CD1c-positive myeloid dendritic cell (primary cell): ENCODE measurements around the gene SLC1A2.

Experiments used
- DNase-seq: peaks from one replicate; pipeline ENCODE4 v3.0.0-alpha.2; 2016; ENCODE audit errors: extremely low spot score

The SLC1A2 gene

DNA sequence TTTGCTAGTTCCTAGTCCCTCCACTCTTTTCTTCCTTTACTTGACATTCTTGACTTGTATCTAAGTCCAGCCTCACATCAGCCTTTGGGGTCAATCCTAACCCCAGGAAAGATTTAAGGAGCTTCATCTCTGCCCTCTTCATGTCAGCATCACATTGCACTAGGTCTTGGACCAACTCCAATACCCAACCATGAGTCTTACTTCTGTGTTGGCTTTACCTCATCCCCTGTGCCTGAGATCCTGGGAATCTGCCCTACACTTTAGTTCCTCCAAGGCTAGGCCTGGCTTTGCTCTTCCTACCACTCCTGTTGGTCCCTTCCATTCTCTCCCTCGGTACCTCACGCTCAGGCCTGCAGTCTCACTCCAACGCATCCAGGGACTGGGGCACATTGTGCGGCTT is 117.0 kb downstream of the SLC1A2 start:
- DNase-seq = peak; percentile 21

DNA sequence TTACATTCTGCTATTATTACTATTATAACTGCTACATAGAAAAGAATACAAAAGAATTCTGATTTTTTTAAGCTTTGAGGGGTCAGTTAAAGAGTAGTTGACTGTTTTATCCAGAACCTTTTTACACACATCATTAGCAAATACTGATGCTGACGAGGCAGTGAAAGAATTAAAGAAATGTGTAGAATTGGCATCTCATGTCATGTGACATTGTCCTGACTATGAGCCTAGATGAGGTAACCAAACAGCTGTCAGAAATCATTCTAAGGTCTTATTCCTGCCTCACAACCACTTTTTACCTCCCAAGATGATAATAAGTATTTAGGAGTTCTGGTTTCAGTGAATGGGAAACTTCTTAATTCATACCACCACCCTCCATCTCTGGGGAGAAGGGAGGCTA is 121.0 kb downstream of the SLC1A2 start:
- no peak for DNase-seq

DNA sequence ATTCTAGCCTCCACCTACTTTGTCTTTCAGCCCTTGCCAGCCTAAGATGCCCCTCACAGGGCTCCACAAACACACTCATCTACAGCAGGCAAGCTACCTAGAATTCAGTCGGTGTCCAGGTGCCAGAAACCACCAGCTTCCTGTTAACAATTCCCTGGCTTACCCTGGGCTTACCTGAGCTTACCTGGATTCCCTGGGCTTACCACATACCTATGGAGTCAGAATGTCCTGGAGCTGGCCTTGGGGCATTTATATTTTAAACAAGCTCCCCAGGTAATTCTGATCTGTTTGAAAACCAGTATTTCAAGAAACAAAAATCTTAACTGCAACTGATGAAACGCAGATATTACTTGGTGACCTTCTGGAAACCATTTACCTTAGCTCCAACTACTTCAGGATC is 123.6 kb downstream of the SLC1A2 start:
- no peak for DNase-seq

DNA sequence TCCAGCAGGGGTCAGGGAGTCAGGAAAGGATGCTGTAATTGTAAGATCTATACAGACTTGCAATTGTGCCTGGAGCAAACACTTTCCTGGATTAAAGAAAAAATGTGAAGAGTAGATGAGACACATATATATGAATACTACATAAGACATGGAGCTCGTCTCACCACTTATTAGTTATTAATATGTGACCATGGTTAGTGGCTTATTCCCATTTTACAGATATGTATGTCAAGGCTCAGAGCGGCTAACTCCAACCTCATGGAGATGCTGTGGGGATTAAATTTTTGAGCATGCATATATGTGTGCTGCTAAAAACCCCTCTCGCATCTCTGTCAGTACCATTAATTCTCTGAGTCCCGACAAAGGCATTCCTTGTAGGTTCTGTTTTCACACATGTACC is 125.7 kb downstream of the SLC1A2 start:
- DNase-seq = no peak

DNA sequence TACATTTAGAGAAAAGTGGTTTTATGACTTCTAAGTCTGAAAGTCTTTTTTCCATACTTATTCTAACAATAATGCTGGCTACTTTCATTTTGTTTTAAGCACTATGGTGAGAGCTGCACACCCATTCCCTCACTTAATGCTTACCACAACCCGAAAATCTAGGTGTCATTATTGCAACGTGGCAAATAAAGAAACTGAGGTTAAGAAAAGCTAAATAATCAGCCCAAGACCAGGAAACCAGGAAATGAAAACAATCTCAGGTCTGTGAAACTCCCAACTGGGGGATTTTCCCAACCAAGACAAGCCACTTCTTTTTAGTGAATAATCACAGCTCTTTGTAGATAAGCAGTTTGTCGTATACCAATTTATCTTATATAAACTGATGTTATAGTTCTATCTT is 126.3 kb downstream of the SLC1A2 start:
- no peak for DNase-seq

DNA sequence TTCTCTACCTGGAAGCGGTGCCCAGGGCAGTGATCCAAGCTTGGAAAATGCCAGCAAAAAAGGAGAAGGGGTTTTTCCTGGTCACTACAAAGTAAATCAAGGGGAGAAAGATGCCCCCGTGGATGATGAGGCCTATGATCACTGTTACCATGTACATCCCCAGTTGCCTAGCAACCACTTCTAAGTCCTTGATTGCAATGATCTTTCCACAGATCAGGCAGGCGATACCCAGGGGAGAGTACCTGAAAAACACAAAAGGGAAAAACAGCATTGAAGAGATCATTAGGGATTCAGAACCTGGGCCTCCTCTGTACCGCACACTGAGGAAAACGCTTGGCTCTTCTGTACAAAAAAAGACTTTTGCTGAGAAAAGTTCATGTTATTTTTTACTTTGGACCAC is 127.1 kb downstream of the SLC1A2 start:
- DNase-seq = no peak

DNA sequence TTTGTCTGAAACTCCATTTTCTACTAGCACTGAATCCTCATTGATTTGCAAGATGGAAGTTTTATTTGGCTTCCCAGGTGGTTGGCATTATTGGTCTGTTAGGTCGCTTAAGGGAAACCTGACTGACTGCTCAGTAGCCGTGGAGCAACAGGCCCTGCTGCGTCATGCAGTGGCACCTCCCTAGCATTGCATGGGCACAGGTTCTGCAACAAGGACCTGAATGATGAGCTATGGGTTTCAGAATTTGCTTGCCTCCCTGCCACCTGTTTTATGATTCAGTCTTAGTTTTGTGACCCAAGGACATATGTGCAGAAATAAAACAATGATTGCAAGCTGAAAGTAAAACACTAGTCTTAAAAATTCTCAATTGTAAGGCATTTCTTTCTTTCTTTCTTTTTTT is 128.5 kb downstream of the SLC1A2 start:
- no peak for DNase-seq

DNA sequence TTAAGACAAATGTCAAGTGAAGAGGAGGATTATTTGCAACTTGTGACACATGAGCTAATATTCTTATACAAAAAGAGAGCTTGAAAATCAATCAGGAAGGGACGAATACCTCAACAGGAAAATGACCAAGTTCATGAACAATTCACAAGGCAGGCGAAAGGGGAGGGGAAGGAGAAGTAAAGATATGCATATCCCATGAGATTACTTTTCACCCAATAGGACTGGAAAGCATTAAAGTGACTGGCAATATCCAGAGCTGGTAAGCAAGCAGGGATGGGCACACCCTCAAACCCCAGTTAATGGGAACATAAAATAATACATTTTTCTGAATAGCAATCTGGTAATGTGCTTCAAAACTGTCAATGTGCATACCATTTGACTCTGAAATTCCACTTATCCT is 129.5 kb downstream of the SLC1A2 start:
- DNase-seq = no peak

DNA sequence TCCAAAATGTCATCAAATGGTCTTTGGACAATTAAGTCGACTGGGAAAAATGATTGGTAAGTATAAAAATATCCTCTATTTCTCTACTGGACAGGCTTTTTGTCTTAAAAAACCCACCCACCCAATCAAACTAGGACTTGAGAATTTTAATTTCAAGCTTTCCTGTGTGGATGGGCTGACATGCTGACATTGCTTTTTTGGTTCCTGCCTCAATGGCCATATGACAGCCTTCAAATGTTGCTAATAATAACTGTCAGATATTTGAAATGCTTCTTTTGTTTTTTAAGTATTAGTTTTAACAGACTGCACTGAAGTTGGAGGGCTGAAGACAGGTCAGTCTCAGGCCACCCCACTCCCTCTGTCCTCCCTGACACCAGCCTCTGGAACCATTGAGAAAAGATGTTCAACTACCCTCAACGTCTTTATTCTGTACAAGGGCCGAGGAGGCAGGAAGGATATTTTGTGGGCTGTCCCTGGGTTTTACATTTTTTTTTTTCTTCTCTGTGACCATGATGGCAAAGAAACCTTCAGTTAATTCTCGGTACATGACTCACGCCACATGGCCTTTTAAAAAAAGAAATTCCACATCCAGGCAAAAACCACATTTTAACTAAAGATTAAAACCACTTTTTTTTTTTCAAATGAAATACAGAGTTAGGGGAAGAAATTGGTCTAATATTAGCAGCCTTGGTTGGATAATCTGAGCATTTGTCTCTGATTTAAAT is 130.4 kb downstream of the SLC1A2 start:
- no peak for DNase-seq

DNA sequence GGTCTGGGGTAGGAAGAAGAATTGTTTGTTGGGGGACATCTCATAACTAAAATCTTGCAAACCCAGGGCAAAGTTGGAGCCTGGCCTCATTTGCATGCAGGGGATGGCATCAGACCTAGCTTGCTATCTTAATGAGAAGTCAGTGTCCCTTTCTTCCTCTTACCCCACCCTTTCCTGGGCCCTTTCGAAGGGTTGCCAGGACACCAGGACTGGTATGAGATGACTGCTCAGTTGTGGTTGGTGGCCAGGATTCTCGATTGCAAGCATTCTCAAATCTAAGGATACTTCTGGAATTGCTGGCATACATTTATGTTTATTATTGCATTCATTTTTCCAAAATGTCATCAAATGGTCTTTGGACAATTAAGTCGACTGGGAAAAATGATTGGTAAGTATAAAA is 131.0 kb downstream of the SLC1A2 start:
- no peak for DNase-seq

DNA sequence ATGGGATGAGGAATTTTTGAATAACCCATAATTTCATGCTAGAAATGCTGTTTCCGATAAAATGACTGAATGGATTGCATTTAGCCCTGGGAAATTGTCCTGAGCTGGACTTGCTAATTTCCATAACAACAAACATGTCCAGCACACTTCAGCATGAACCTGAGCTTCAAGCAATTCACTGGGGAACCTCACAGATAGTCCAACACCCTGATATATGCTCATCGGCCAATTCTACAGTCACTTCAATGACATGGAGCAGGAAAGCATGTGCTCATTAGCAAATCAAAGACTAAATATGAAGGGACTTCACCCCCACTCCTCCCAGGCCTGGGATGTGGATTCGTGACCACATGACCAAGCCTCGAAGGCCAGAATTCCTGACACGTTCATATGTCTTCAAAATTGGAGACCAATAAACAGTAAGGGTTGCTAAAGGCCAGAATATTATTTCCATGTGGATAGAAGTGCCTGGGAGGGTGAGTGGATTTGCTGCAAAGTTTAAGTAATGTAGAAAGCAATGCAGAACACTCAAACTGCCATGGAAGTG is 131.9 kb downstream of the SLC1A2 start:
- DNase-seq = no peak

DNA sequence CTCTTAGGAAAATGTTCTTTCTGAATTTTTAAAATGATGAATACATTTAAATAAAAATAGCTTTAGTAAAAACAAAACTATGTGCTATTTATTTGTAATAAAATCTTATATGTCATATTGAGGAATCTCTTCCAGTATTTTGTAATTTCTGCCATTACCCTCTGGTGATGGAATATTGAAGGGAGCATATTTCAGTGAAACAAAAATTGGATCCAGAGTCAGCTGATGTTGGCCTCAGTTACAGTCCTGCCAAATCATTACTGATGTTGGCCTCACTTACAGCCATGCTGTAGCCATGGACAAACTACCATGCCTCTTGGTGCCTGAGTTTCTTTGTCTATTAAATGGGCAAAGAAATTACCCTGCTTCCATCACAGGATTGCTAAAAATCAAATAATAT is 133.2 kb downstream of the SLC1A2 start:
- no peak for DNase-seq

DNA sequence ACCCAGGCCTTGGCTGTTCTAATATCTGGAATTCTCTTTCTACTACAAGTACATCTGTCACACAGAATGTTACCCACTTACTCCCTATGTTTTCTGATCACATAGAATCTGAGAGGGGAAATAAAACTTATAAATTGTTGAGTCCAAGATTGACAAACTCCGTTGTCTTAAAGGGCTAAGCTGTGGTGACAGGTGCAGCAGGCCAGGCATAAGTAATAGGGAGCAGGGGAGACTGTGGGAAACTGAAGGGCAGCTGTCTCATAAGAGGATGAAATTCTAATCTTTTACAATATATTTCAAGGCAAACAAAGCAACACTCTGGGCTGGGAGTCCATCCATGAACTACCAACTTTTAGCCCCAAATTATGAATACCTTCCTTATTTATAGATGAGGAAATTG is 133.9 kb downstream of the SLC1A2 start:
- DNase-seq = no peak

DNA sequence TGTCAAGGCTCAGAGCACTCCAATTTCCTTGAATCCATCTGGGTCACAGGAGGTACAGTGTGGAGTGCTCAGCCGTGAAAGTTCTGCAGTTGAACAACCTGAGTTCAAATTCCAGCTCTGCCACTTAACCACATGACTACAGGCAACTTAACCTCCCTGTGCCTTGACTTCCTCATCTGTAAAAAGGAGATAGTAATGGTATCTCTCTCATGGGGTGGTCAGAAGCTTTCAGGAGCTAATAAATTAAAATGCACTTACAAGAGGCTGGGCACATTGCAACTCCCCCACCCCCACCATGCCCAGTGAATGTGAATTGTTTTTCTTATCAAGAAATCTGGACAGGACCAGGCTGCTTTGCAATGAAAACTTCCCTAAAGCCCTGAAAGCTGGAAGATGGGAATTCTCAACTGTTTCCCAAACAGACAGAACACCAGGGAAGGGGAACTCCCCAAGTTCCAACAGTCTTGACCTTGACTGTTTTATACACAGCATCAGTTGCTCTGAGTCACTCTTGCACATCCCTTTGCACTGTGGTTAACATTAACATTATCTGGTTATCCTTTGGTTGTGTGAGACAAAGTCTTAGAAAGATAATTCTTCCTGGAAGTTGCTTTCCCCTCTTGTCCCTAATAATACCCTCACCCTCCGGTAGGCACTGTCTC is 137.0 kb downstream of the SLC1A2 start:
- peak; percentile 30 for DNase-seq

DNA sequence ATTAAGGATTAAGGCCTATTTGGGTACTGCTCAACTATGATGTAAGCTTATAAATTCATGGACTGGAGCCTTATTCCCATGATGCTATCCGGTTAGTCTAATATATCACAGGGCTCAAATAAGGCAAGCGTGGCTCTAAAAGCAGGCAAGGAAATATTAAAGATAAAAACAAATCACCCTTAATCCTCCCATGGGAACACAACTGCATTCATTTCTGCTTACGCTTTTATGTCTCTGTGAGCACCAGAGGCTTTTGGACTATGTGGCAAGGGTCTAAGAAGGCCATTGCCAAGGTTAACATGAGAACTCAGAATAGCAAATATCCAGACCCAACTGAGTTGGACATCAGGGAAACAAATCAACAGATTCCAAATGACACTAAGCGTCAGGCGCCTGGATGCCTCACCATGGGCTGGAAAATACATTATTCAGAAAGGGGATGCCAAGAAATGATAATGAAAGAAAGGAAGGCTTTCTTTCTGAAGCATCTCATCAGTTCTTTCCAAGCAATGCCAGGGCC is 138.1 kb downstream of the SLC1A2 start:
- DNase-seq = no peak

DNA sequence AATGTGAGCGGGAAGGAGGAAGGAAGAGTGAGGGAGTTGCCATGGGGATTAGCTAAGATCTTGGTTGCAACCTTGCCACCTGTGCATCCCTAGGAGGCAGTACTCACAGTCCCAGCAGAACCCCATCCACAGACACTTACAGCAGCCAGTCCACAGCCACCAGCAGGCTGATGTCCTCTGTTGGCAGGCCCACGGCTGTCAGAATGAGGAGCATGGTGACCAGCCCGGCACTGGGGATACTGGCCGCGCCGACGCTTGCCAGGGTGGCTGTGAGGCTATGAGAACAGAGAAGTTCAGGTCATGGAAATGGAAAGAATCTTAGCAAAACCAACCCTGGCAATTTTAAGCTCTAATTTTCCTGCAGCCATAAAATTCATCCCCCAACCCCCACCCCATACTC is 138.6 kb downstream of the SLC1A2 start:
- no peak for DNase-seq

DNA sequence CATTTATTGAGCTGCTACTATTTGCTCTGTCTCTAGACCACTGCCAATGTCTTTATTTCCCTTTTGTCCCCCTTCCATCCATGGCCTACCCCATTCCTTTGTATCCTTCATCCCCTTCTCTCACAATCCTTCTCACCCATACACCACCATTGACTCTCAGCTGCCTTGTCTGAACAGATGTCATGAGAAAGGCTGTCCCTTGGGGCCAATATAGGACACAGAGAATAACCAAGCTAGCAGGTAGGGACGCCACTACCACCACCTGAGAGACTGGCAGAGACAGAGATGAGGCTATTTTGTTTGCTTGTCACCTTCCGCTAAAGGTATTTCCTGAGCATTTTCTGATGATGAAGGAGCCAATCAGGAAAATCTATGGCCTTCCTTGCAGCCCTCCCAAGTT is 141.5 kb downstream of the SLC1A2 start:
- no peak for DNase-seq

DNA sequence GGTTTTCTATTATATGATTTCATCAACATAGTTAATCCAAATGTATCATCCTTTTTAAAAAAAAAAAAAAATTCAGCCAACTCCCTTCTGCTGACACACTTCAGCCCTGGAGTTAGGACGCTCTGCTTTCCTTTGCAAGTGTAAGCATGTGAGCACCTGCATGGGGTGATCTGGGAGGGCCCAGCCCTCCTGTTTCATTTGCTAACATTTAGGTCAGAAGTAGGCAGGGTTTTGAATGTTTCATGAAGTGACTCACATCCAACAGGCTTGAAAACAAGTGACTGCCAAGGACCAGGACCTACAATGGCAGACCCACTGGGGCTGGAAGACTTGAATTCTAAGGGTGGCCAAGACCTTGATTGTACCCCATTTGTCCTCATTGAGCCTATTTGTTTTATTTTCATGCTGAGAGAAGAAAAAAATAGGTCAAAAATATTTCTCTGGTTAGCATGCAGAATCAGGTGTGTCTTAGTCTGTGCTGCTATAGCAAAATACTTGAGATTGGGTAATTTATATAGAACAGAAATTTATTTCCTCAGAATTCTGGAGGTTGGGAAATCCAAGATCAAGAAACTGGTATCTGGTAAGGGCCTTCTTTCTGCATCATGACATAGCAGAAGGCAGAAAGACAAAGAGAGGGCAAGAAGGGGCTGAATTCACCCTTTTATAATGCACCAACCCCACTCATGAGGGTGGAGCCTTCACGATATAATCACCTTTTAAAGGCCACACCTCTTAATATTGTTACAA is 142.8 kb downstream of the SLC1A2 start:
- DNase-seq = no peak

DNA sequence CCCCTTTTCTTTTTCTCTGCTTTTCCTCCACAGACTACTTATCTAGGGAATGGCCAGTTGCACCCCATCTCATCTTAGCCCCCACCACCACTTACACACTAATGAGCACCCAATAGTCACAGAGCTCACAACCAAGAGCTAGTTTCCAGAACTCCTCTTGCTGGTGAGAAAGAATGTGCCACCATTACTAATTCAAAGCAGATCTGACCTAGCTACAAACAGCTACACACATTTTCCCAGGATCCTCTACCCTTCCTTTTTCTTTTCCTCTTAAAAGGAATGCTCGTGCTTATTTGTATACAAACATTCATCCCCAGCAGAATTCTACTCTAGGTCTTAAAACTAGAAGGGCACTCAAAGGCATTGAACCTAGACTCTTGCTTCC is 143.6 kb downstream of the SLC1A2 start:
- DNase-seq = no peak

DNA sequence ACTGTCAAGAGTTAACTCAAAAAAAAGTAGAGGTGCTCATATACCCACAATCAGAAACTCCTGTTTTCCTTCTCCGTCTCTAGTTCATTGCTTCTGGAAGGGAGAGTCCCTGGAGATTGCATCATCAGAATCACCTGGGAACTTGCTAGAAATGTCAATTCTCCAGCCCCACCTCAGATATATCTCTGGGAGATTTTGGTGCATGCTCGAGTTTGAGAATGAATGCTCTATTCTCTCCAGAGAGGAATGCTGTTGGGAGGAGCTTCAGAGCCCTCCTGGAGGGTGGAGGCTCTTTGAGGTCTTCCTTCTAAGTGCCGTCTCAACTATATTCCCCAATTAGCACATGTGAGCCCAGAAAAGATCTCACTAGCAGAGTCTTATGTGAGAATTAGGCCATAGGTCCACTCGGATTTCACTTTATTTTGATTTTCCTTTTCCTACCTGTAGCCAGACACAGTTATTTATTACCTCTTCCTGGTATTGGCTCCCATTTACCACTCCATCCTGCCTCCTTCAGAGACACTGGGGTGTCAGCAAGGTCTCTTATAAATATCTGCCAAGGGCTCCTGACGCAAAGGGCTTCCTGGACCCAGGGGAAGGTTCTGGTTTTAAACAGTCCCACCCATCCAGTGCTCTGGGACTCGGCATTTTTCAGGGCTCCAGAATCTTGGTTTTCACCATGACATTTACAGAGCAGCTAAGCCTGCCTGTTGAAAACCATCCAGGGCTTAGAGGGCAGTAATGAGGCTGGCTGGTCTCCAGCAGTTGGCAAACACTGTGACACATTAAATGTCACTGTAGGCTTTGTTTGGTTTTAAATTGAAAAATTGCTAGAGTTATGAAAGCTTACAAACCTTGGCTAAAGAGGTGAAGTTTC is 144.2 kb downstream of the SLC1A2 start:
- no peak for DNase-seq

DNA sequence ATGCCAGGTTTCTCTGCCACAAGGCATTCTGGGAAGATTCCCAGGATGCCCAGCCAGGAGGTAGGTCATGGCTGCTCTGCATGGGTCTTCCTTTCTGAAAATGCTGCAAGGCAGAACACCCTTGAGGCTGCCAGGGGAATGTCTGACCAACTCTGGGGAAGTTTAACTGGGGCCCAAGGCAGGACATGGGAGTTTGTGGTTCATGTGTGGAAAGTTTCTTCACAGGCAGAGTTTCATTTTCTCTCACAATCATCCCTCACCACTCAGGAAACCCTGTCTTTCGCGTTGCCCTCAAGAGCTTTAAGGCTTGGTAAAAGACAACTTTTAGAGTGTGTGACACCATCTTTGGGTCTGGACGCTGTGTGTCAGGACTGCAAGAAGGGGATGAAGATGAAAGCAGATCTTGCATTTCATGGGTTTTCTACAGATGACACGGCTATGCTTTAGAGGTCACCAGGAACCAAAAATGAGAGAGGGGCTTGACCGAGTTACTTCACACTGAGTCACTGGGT is 146.9 kb downstream of the SLC1A2 start:
- peak; percentile 40 for DNase-seq
